Measurements from ENCODE around the gene ITGA3. TPM values are rescaled to one million over a fixed set of nuclear protein-coding genes. Genes with fewer than 3 reads are reported as not detected.

The ITGA3 gene
- total RNA-seq = 12.6 TPM
- long read RNA-seq, full-length matches to known transcripts = 6 of 36 reads
- long read RNA-seq, partial matches to known transcripts = 13 of 36 reads
- long read RNA-seq, other reads (novel, unspliced or antisense) = 17 of 36 reads

DNA sequence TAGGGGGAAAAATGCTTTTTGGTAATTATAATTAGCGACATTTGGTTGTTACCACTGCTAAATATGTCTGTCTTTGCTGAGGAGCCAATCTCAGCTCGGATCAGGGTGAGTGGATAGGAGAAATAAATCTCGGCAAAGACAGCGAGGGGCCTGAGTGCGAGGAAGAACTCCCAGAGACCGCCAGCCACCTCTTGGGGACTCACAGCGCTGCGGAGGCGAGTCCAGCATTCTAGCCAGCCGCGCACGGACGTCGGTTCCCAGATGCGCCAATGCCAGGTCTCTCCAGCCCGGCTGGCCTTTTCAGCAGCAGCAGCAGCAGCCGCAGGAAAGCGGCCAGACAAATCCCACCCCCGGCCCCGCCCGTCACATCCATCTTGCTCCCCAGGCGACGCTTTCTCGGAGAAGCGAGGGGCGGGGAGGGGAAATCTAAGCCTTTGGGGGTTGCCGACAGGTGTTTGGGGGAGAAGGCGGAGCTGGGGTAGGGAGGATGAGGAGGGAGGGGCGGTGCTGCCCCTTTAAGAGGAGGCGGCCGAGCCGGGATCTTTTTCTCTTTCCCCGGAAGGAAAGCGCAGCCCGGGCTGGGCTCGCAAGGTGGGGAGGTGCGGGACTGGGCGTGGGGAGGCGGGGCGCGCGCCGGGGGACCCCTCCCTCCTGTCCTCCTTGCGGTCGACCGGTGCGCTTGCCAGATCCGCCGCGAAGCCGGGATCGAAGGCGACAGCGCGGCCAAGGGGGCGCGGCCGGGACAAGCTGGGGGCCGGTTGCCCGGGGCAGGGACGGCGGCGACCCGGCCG is at the start of gene ITGA3:
Gene ITGA3 (plus strand): TSS at position 685 of the 791 bp plus-strand sequence. CDS start 330 bp downstream, outside the sequence.
- DNase-seq (peak; percentile 83), ATAC-seq (ENCODE audit: poor library complexity) (peak; percentile 74)
- intact Hi-C loops (cut with DNase I) = no loop called here

DNA sequence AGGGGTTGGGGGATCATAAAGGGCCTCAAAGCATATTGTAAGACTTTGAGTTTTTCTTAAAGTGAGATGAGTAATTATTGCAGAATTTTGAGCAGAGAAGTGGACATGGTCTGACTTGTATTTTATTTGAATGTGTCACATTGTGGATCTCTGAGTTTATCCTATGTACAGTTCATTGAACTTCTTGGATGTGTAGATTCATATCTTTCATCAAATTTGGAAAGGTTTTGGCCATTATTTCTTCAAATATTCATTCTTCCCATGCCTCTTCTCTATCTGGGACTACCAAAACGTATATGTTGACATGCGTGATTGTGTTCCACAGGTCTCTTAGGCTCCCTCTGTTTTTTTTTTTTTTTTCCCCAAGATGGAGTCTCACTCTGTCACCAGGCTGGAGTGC is 46.6 kb upstream of the ITGA3 start:
- no peak for DNase-seq
- no peak for ATAC-seq (ENCODE audit: poor library complexity)
- intact Hi-C loops (cut with DNase I) = no loop called here

DNA sequence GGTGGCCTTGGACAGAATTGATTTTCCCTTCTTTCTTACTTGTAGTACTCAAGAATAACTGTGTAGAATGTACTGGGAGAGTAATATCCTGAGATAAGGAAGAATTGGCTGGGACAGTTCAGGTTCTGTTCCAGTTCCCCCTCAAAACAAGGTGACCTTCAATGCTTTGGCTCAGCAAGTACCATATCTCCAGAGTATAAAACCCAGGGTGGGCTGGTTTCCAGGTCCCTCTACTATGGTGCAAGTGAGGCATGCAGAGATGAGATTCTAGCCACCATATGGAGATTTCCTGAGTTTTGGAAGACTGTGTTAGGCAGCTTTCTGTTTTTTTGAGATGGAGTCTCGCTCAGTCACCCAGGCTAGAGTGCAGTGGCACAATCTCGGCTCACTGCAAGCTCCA is 42.8 kb upstream of the ITGA3 start:
- ATAC-seq (ENCODE audit: poor library complexity) (no peak), DNase-seq (no peak)
- intact Hi-C loops (cut with DNase I) = no loop called here

- no peak for ATAC-seq (ENCODE audit: poor library complexity)
- no peak for DNase-seq
- intact Hi-C loops (cut with DNase I) = no loop called here
These were observed 41.3 kb upstream of the ITGA3 start for GRCh38 chr17:50014471-50015088.

- ATAC-seq (ENCODE audit: poor library complexity) (no peak), DNase-seq (no peak)
- intact Hi-C loops (cut with DNase I) = no loop called here
These were observed 40.8 kb upstream of the ITGA3 start for GRCh38 chr17:50015146-50015545.

GRCh38 chr17:50018909-50019308 is 37.0 kb upstream of the ITGA3 start:
- intact Hi-C loops (cut with DNase I) = no loop called here
- ATAC-seq (ENCODE audit: poor library complexity) (no peak), DNase-seq (no peak)

- ATAC-seq (ENCODE audit: poor library complexity) (no peak), DNase-seq (no peak)
These were observed 34.9 kb upstream of the ITGA3 start for GRCh38 chr17:50020841-50021599.

DNA sequence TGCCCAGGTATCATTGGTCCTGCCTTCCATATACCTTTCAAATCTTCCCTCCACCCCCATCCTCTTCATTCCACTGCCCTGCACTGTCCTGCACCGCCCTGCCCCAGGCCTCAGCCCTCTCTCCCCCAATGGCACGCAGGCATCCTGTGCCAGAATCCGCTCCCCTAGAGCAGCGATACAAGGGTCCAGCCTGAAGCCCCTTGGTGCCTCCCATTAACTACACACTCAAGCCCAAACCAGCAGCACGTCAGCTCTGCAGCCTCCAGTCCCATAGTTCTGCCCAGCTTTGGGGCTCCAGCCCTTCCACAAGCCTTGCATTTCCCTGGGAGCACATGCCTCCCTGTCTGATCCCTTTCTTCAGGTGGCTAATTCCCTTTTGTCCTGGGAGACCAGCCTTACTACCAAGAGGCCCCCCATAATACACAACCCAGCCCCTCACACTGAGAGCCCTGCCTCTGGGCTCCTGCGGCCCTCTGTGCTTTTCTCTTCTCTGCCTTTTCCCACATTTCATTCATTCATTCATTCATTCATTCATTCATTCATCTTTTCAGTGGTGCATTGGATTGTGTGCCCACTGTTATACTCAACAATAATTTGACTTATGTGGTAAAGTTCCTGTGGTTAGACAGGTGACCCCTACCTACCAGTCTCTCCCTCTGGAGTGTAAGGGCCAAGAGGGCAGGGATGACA is 34.1 kb upstream of the ITGA3 start:
- DNase-seq (no peak), ATAC-seq (ENCODE audit: poor library complexity) (no peak)
- intact Hi-C loops (cut with DNase I) = loop anchor here (10.0 kb wide), 1 partner anchor 273 kb away; no protein-coding TSS in a partner anchor

More at GRCh38 chr17:50020841-50021599, 34.9 kb upstream of the ITGA3 start:
- intact Hi-C loops (cut with DNase I) = loop anchor here (10.0 kb wide), 1 partner anchor 274 kb away; no protein-coding TSS in a partner anchor

DNA sequence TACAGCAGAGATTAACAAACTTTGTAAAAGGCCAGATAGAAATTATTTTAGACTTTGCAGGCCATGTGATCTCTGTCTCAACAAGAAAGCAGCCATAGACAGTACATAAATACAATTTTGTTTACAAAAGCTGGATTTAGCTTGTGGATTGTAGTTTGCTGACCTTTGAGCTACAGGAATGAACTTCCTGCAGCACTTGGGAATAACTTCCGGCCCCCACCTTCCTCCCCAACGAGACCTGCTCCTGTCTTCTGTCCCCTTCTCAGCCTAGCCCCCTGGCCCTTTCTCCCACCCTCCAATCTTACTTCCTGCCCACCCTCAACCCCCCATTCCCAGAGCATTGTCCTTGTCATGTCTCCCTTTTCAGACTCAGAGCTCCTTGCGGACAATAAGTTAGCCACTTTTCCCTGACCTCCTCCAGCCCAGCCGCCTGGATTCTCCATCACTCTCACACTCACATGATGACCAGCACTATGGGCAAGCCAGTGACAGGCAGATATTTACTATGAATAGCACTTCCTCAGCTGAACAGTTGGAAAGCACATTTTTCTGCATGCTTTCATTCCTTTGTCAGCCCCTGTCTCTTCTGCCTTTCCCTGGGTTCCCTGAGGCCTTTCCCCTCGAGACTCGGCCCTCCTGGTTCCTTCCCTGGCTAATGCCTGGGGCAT is 33.3 kb upstream of the ITGA3 start:
- no peak for ATAC-seq (ENCODE audit: poor library complexity)
- intact Hi-C loops (cut with DNase I) = loop anchor here (10.0 kb wide), 1 partner anchor 272 kb away; no protein-coding TSS in a partner anchor
- DNase-seq = no peak

DNA sequence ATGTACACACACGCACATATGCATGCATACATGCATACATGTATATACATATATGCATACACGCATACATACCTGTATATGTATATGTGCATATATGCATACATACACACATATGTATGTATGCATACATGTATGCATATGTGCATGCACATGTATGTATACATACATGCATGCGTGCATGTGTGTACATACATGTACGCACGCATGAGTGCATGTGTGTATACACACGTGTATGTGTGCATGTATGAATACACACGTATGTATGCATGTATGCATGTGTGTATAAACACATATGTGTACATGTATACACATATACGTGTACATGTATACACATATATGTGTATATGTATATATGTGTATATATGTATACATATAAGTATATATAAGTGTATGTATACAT is 32.4 kb upstream of the ITGA3 start:
- ATAC-seq (ENCODE audit: poor library complexity) = no peak
- DNase-seq = no peak
- intact Hi-C loops (cut with DNase I) = loop anchor here (10.0 kb wide), 1 partner anchor 271 kb away; no protein-coding TSS in a partner anchor

DNA sequence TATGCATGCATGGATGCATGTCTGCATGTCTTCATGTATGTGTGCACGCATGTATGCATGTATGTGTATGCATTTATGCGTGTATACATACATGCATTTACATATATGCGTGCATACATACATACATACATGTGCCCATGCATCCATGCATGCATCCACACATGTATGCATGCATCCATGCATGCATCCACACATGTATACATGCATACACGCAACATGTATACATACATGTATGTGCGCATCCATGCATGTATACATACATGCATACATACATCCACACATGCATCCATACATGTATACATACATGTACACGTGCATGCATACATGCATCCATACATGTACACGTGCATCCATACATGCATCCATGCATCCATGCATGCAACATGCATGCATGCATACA is 31.1 kb upstream of the ITGA3 start:
- DNase-seq (no peak), ATAC-seq (ENCODE audit: poor library complexity) (no peak)
- intact Hi-C loops (cut with DNase I) = loop anchor here (10.0 kb wide), 1 partner anchor 270 kb away; no protein-coding TSS in a partner anchor

DNA sequence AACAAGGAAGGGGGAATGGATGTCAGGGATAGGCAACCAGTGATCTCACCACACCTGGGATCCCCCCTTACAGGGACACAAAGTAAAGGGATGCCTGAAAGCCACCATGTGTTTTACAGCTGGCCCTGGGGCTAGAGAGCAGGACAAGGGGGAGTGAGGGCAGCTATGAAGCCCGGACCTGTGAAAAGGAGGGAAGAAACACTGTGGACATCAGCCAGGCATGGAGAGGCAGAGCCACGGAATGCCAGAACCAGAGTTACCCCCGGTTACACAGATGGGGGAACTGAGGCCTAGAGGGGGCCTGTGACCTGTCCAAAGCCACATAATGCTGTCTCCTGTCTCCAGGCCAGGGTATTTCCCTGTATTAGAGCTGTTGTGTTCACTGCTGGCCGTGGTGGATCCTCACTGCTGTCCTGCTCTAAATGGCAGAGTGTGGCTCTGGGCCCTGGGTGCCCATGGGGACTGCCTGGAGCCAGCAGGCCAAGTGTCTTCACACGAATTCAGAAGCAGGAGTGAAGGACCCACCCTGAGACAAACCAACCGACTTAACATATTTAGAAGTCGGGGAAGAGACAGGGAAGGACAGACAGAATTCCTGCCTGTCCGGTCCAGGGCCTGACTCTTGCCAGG is 29.7 kb upstream of the ITGA3 start:
- intact Hi-C loops (cut with DNase I) = loop anchor here (2.0 to 10.0 kb wide), 2 partner anchors 61 to 269 kb away; no protein-coding TSS in a partner anchor
- ATAC-seq (ENCODE audit: poor library complexity) = no peak
- DNase-seq = no peak

DNA sequence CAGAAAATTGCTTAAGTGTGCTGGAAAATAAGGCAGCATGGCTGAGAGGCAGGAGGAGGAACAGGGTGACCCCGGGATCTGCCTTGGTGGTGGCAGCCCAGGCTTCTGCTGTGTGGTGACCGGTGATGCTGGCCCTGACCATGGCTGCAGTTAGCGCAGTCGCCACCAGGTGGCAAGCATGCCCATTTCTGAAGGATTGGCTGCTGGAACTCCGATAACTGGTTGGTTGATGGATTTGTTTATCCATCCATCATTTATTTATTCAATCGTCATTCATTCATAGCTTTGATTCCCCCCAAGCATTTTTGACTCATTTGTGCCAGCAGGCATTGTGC is 29.1 kb upstream of the ITGA3 start:
- DNase-seq (peak; percentile 91), ATAC-seq (ENCODE audit: poor library complexity) (peak; percentile 94)
- intact Hi-C loops (cut with DNase I) = loop anchor here (2.0 to 10.0 kb wide), 2 partner anchors 60 to 268 kb away; no protein-coding TSS in a partner anchor

DNA sequence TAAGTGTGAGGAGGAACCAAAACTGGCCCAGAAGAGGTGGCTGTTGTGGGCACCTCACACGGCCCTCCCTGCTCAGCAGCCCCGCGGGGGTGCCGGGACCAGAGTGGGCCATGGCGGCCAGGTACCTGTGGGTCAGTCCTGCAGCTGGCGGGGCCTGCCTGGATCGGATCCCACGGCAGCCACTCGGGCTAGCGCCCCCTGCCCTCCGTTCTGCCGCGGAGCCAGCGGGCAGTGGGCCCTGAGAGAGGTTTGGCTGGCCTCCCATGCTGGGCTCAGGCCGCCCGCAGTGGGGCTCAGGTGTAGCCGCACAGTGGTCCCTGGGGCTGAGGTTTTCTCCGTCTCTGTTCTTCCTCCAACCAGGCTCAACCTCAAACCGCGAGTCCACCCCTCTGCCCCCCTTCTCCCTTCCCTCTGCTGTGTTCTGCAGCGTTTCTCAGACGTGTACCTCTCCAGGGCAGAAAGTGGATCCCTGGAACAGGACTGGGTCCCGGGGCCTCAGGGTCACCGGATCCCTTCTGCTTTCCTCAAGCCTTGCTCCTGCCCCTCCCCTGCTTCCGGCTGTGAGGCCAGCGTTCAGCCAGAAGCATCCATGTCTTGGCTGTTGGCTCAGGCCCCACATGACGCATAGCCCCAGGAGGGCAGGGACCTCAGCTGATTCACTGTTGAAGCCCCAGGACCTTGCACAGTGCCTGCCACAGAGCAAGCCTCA is 28.6 kb upstream of the ITGA3 start:
- peak; percentile 57 for ATAC-seq (ENCODE audit: poor library complexity)
- intact Hi-C loops (cut with DNase I) = loop anchor here (2.0 to 10.0 kb wide), 2 partner anchors 59 to 267 kb away; no protein-coding TSS in a partner anchor
- peak; percentile 71 for DNase-seq

DNA sequence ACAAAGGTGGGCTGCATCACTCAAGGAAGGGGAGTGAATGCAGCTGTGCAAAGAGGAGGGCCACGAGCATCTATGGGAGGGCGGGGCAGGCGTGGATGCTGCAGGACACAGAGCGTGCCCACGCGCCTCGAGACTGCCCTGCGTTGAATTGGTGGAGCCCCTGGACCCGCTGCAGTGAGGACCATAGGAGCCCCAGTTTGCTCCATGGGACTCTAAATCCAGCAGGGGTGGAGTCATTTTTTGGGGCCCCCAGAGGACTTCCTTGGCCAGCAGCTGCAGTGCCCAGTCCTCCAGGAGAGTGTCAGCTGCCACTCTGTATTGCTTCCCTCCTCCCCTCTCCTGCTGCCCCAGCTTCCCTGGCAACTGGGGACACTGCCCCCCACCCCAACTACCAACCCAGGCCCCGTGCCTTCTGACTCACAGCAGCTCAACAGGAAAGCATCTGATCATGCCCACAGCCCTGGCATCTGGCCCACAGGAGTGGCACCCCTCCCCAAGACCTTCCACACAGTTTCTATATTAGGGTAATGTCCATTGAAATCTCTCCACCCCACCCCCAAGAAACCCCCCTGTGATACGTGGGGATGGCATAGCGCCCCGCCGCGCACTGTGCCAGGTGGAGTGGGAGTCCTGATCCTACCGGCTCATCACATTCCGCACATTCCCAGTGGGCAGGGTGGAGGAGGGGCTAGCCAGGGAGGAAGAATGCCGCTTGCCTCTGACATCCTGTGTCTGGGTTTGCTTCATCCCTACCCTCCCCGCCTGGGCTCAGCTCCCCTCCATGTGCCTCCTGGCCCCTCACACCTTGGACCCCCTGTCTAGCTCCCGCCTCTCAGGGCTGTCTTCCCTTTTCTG is 27.8 kb upstream of the ITGA3 start:
- ATAC-seq (ENCODE audit: poor library complexity) (no peak), DNase-seq (no peak)

DNA sequence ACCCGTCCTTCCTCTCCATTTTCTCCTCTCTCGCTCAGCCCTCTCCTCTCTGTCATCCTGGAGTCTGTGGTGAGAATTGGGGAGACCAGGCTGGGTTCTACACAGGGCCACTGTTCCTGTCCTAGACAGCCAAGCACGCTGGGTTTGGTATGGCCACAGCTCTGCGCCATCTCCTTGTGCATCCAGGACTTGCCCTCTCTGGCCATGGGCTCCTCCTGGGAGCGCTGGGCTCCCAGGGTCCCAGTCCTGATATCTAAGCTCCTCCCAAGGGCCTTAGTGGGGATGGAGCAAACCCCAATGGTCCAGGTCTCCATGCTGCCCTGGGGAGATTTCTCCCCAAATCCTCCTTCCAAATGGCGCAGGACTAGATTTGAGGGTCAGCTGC is 27.2 kb upstream of the ITGA3 start:
- intact Hi-C loops (cut with DNase I) = loop anchor here (10.0 kb wide), 1 partner anchor 266 kb away; no protein-coding TSS in a partner anchor
- ATAC-seq (ENCODE audit: poor library complexity) (no peak), DNase-seq (no peak)

More for the DNA sequence above, 27.8 kb upstream of the ITGA3 start:
- intact Hi-C loops (cut with DNase I) = loop anchor here (2.0 to 10.0 kb wide), 2 partner anchors 59 to 267 kb away; no protein-coding TSS in a partner anchor
